Mammary epithelial cell (primary cell): ENCODE measurements around the gene PRR20E.

Experiments
- CTCF ChIP-seq, 2 donors: IDR thresholded peaks in 1 of 2; conservative IDR thresholded peaks in 1 of 2; 2 replicates each; pipeline ENCODE4 v1.5.1; 2011 to 2012; ENCODE audit warnings: inconsistent platforms in 2 of 2, low read length in 2 of 2, mild to moderate bottlenecking in 2 of 2, control low read depth in 1 of 2, low read depth in 1 of 2; ENCODE audit not compliant: insufficient read depth in 1 of 2; ENCODE audit errors: extremely low read depth in 1 of 2
- EZH2 ChIP-seq: IDR thresholded peaks from 2 replicates; pipeline ENCODE4 v1.6.1; 2012; ENCODE audit warnings: low read length, inconsistent platforms, borderline replicate concordance

GRCh38 chr13:57137585-57137984, 29.4 kb upstream of the PRR20E start:
- TF ChIP-seq CTCF (conservative IDR thresholded peaks at IDR 0.05 in 1 of 2, IDR thresholded peaks at IDR 0.05 in 1 of 2; ENCODE audit: extremely low read depth in 1 of 2, insufficient read depth in 1 of 2, low read depth in 1 of 2, low read length in 2 of 2) (no peak), EZH2 (no peak)
